BJ (cell line): ENCODE results near the gene ARID3A. TPM values are rescaled to one million over a fixed set of nuclear protein-coding genes. Genes with fewer than 3 reads are reported as not detected.
A peak's percentile ranks its signal among the peaks of the same experiment; 100 is the strongest.
"Not testable (repeated sequence)": the region's sequence is repeated elsewhere in the genome, so short reads cannot be mapped to it uniquely, and the experiment has no call there.

Experiments
- CTCF ChIA-PET: fragments of 350-600 bp; formaldehyde crosslinking; extraction: SDS; loops from one replicate; lab custom pipeline; 2021; ENCODE audit warnings: antibody characterized with exemption, inconsistent platforms; lab: Yijun Ruan, JAX
- POLR2A ChIA-PET: fragments of 300-600 bp; sonication (Branson Sonifier 250); formaldehyde crosslinking; extraction: SDS; loops from one replicate; lab custom pipeline; 2021; ENCODE audit warnings: antibody characterized with exemption; lab: Charles Lee
- DNase-seq: peaks from one replicate; pipeline ENCODE4 v3.0.0-alpha.2; 2011; ENCODE audit warnings: low read depth
- H3K27me3 ChIP-seq: 2 replicates; pipeline ENCODE4 v1.6.0; 2011; ENCODE audit warnings: low read length; ENCODE audit not compliant: control insufficient read depth, insufficient read depth
- H3K36me3 ChIP-seq: 2 replicates; pipeline ENCODE4 v1.5.1; 2011; ENCODE audit warnings: low read length; ENCODE audit not compliant: control insufficient read depth, insufficient read depth
- H3K4me3 ChIP-seq: 2 replicates; pipeline ENCODE4 v1.5.1; 2011; ENCODE audit warnings: low read depth, mild to moderate bottlenecking, control low read depth, low read length
- CTCF ChIP-seq: IDR thresholded peaks from 2 replicates; pipeline ENCODE4 v1.5.1; 2011; ENCODE audit warnings: low read depth, mild to moderate bottlenecking, control low read depth, inconsistent platforms, low read length, moderate library complexity; ENCODE audit not compliant: insufficient read depth
- polyA plus RNA-seq: library from polyadenylated mRNA; depleted of rRNA; stranded (reverse); fragments of >200 nt; gene quantifications from 2 replicates; pipeline ENCODE4 v1.2.3, GENCODE V29; 2011

ARID3A gene
- polyA plus RNA-seq, 1 experiment, result 17.4 TPM

GRCh38 chr19:889662-890295 lies 36.1 kb upstream of the ARID3A start:
- Histone ChIP-seq H3K36me3 (peaks cover 30% of the 10 kb centered on the region), H3K27me3 (no peaks in the 10 kb centered on the region), H3K4me3 (no peak overlapping the region)
- ChIA-PET POLR2A (no interaction called here), CTCF (no interaction called here)
- DNase-seq, result no peak
- no peak for TF ChIP-seq CTCF

GRCh38 chr19:890831-891230 lies 35.0 kb upstream of the ARID3A start:
- ChIA-PET POLR2A (no interaction called here), CTCF (no interaction called here)
- Histone ChIP-seq H3K27me3 (no peaks in the 10 kb centered on the region), H3K4me3 (no peak overlapping the region), H3K36me3 (peaks cover 23% of the 10 kb centered on the region)
- TF ChIP-seq CTCF, result no peak
- no peak for DNase-seq

- DNase-seq, H3K27me3 ChIP-seq, POLR2A ChIA-PET: not testable (repeated sequence)
- CTCF ChIA-PET, result interaction anchor here (1.2 kb wide), 1 partner anchor 35 kb away, joined by 4 read pairs; no protein-coding TSS in a partner anchor
- peak overlapping the region; percentile 85 for H3K4me3 ChIP-seq
- peaks cover 19% of the 10 kb centered on the region for H3K36me3 ChIP-seq
These were observed 34.2 kb upstream of the ARID3A start for GRCh38 chr19:891421-892200.

GRCh38 chr19:892243-892893 lies 33.5 kb upstream of the ARID3A start:
- CTCF ChIA-PET, result interaction anchor here (0.6 to 1.2 kb wide), 3 partner anchors 27 to 101 kb away, joined by 3 to 4 read pairs (median 3); no protein-coding TSS in a partner anchor
- Histone ChIP-seq H3K27me3 (no peaks in the 10 kb centered on the region), H3K36me3 (peaks cover 22% of the 10 kb centered on the region), H3K4me3 (peak overlapping the region; percentile 85)
- no peak for TF ChIP-seq CTCF
- POLR2A ChIA-PET, result no interaction called here
- no peak for DNase-seq

GRCh38 chr19:892894-893689 lies 32.7 kb upstream of the ARID3A start, which contains the start of the genes MED16 and RNU6-9:
TSS of gene MED16 (minus strand) at chr19:893187. CDS start at chr19:891131, 2,056 bp downstream.
TSS of gene RNU6-9 (plus strand) at chr19:893484.
- ChIA-PET POLR2A (no interaction called here), CTCF (interaction anchor here (0.6 to 1.3 kb wide), 9 partner anchors 14 to 116 kb away, joined by 3 to 5 read pairs (median 3); no protein-coding TSS in a partner anchor)
- DNase-seq, result peak; percentile 47
- Histone ChIP-seq H3K27me3 (no peaks in the 10 kb centered on the region), H3K36me3 (peaks cover 23% of the 10 kb centered on the region), H3K4me3 (peak within 1 kb of the TSS; percentile 85)
- TF ChIP-seq CTCF, result no peak
